Mesothelial cell of epicardium (in vitro differentiated cells): ENCODE data around the gene SCMH1. TPM values are rescaled to one million over a fixed set of nuclear protein-coding genes. Genes with fewer than 3 reads are reported as not detected.
"Not testable (repeated sequence)": the region's sequence is repeated elsewhere in the genome, so short reads cannot be mapped to it uniquely, and the experiment has no call there.

Experiments used
- DNase-seq, 2 experiments: peaks; one replicate each; pipeline ENCODE4 v3.0.0; 2021; ENCODE audit warnings: low spot score in 2 of 2; ENCODE audit not compliant: unreplicated experiment in 2 of 2
- H3K27ac Mint-ChIP-seq: 2 replicates; pipeline ENCODE4 v1.8.0; 2021; ENCODE audit warnings: mixed read lengths
- H3K27me3 Mint-ChIP-seq: 2 replicates; pipeline ENCODE4 v1.8.0; 2021; ENCODE audit warnings: low read depth, mixed read lengths
- H3K36me3 Mint-ChIP-seq: 2 replicates; pipeline ENCODE4 v1.8.0; 2021; ENCODE audit warnings: mixed read lengths
- H3K4me1 Mint-ChIP-seq: 2 replicates; pipeline ENCODE4 v1.8.0; 2021; ENCODE audit warnings: mixed read lengths
- H3K4me3 Mint-ChIP-seq: 2 replicates; pipeline ENCODE4 v1.8.0; 2021; ENCODE audit warnings: mild to moderate bottlenecking, moderate library complexity, mixed read lengths
- H3K9me3 Mint-ChIP-seq: 2 replicates; pipeline ENCODE4 v1.8.0; 2021; ENCODE audit warnings: mixed read lengths
- total RNA-seq: library from RNA; stranded (reverse); gene quantifications from 3 replicates; pipeline ENCODE4 v1.2.1, GENCODE V29; 2021
- TF ChIP-seq, protein P1 (sequence below): fragments of 200-600 bp; sonication (generic); IDR thresholded peaks from one replicate; pipeline ENCODE4 v1.5.0; 2021; ENCODE audit warnings: antibody characterized with exemption; ENCODE audit not compliant: unreplicated experiment

Gene SCMH1
- total RNA-seq, 1 donor from 2014 or later: 59.1 TPM

DNA sequence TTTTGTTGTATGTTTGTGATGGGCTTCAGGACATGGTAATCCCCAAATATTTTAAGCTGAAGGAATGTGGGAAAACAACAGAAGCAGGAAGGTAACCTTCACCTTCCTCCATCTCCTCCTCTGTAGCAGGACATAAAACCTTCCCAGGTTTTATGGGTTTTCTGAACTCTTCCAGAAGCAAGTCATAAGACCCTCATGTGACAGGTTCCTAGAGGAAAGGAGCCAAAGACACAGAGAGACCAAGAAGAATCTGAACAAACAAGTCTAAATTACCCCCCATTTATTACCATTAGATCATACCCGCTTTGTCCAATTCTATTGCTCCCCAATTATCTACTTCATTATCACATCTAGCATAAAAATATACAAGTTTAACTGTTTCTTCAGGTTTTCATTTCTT is 28.8 kb downstream of the SCMH1 start:
- Mint-ChIP-seq H3K36me3 (peaks cover 38% of the 10 kb centered on the region), H3K27me3 (no peaks in the 10 kb centered on the region), H3K9me3 (peaks cover 38% of the 10 kb centered on the region), H3K27ac (no peak overlapping the region), H3K4me3 (no peak overlapping the region), H3K4me1 (peaks cover 9% of the 10 kb centered on the region)
- TF ChIP-seq, protein P1, sequence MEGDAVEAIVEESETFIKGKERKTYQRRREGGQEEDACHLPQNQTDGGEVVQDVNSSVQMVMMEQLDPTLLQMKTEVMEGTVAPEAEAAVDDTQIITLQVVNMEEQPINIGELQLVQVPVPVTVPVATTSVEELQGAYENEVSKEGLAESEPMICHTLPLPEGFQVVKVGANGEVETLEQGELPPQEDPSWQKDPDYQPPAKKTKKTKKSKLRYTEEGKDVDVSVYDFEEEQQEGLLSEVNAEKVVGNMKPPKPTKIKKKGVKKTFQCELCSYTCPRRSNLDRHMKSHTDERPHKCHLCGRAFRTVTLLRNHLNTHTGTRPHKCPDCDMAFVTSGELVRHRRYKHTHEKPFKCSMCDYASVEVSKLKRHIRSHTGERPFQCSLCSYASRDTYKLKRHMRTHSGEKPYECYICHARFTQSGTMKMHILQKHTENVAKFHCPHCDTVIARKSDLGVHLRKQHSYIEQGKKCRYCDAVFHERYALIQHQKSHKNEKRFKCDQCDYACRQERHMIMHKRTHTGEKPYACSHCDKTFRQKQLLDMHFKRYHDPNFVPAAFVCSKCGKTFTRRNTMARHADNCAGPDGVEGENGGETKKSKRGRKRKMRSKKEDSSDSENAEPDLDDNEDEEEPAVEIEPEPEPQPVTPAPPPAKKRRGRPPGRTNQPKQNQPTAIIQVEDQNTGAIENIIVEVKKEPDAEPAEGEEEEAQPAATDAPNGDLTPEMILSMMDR: no peak
- DNase-seq: no peak

- not testable (repeated sequence) for H3K27ac Mint-ChIP-seq, DNase-seq, H3K4me3 Mint-ChIP-seq, H3K4me1 Mint-ChIP-seq, H3K27me3 Mint-ChIP-seq
- Mint-ChIP-seq H3K36me3 (peaks cover 31% of the 10 kb centered on the region), H3K9me3 (peaks cover 30% of the 10 kb centered on the region)
Observed at GRCh38 chr1:41211608-41212007, 30.5 kb downstream of the SCMH1 start.

DNA sequence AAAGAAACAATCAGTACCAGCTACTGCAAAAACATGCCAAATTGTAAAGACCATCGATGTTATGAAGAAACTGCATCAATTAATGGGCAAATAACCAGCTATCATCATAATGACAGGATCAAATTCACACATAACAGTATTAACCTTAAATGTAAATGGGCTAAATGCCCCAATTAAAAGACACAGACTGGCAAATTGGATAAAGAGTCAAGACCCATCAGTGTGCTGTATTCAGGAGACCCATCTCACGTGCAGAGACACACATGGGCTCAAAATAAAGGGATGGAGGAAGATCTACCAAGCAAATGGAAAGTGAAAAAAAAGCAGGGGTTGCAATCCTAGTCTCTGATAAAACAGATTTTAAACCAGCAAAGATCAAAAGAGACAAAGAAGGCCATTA is 35.1 kb downstream of the SCMH1 start:
- H3K4me3 Mint-ChIP-seq, H3K27me3 Mint-ChIP-seq, H3K27ac Mint-ChIP-seq, H3K4me1 Mint-ChIP-seq, DNase-seq: not testable (repeated sequence)
- H3K9me3 Mint-ChIP-seq: peaks cover 50% of the 10 kb centered on the region
- H3K36me3 Mint-ChIP-seq: peaks cover 61% of the 10 kb centered on the region

GRCh38 chr1:41200728-41201127 is 41.4 kb downstream of the SCMH1 start:
- TF ChIP-seq, protein P1: no peak
- Mint-ChIP-seq H3K4me1 (no peaks in the 10 kb centered on the region), H3K27ac (no peak overlapping the region), H3K9me3 (peaks cover 28% of the 10 kb centered on the region), H3K27me3 (no peaks in the 10 kb centered on the region), H3K4me3 (no peak overlapping the region), H3K36me3 (peaks cover 42% of the 10 kb centered on the region)
- DNase-seq: no peak

DNA sequence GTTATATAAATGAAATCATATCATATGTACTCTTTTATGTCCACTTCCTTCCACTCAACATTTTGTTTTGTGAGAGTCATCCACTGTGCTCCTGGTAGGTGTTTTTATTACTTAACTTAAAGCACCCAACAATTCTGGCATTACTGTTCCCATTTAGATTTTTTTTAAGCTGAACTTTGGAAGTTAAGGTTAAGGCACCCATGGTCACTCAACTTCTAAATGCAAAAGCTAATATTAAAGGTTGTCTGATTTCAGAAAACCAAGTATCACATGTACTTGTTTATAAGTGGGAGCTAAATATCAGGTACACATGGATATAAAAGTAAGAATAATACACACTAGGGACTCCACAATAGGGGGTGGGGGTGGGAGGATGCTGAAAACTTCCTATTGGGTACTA is 42.7 kb downstream of the SCMH1 start:
- H3K36me3 Mint-ChIP-seq: peaks cover 29% of the 10 kb centered on the region
- H3K27me3 Mint-ChIP-seq: no peaks in the 10 kb centered on the region
- no peak overlapping the region for H3K4me3 Mint-ChIP-seq
- H3K4me1 Mint-ChIP-seq: no peaks in the 10 kb centered on the region
- H3K9me3 Mint-ChIP-seq: peaks cover 27% of the 10 kb centered on the region
- TF ChIP-seq, protein P1: no peak
- H3K27ac Mint-ChIP-seq: no peak overlapping the region
- DNase-seq: no peak

- Mint-ChIP-seq H3K27me3 (no peaks in the 10 kb centered on the region), H3K9me3 (peaks cover 17% of the 10 kb centered on the region), H3K4me1 (peaks cover 7% of the 10 kb centered on the region), H3K27ac (no peak overlapping the region), H3K36me3 (peaks cover 15% of the 10 kb centered on the region), H3K4me3 (no peak overlapping the region)
- DNase-seq: no peak
- TF ChIP-seq, protein P1: no peak
Observed at GRCh38 chr1:41192456-41193178, 49.5 kb downstream of the SCMH1 start.
